ENCODE measurements around the gene IL12RB2.

The IL12RB2 gene

GRCh38 chr1:67367370-67368045, 59.8 kb downstream of the IL12RB2 start:
- Histone ChIP-seq H3K9ac (ENCODE audit: low read depth, low read length, poor library complexity) (no peak overlapping the region), H2BK12ac (ENCODE audit: low read length) (no peak overlapping the region), H3K79me1 (ENCODE audit: low read depth, low read length) (no peaks in the 10 kb centered on the region), H3K23ac (ENCODE audit: low read depth, low read length, poor library complexity) (no peak overlapping the region), H3K14ac (ENCODE audit: low read length) (no peak overlapping the region), H2BK5ac (ENCODE audit: low read length) (no peak overlapping the region), H3K4me2 (ENCODE audit: insufficient read depth, low read length, poor library complexity, severe bottlenecking) (no peak overlapping the region), H2AFZ (ENCODE audit: low read length) (no peak overlapping the region), H2BK120ac (ENCODE audit: low read depth, low read length) (no peak overlapping the region), H3K27ac (replicated peaks; ENCODE audit: low read length) (no peak overlapping the region), H3K4me1 (ENCODE audit: control insufficient read depth in 2 of 2, insufficient read depth in 1 of 2, low read depth in 1 of 2, low read length in 2 of 2) (peaks cover 0 to 8% of the 10 kb centered on the region in 2 donors), H3K4me3 (ENCODE audit: low read length in 2 of 2) (no peak overlapping the region), H3K4ac (ENCODE audit: low read length) (no peak overlapping the region), H3K27me3 (ENCODE audit: control insufficient read depth in 3 of 3, insufficient read depth in 3 of 3, low read depth in 1 of 3, low read length in 3 of 3) (no peaks in the 10 kb centered on the region), H4K8ac (ENCODE audit: low read depth, low read length) (no peak overlapping the region), H3K36me3 (replicated peaks in 1 of 2; ENCODE audit: control insufficient read depth in 2 of 2, insufficient read depth in 2 of 2, low read length in 2 of 2) (no peaks in the 10 kb centered on the region), H3K9me3 (replicated peaks in 1 of 2; ENCODE audit: control insufficient read depth in 2 of 2, insufficient read depth in 1 of 2, low read depth in 1 of 2, low read length in 2 of 2) (no peaks in the 10 kb centered on the region), H2AK5ac (ENCODE audit: low read depth, low read length) (no peak overlapping the region), H2BK15ac (ENCODE audit: low read length) (no peak overlapping the region), H3K18ac (ENCODE audit: low read length) (no peak overlapping the region), H4K91ac (ENCODE audit: low read depth, low read length, poor library complexity) (no peak overlapping the region)
- no CpG with 5 or more reads among the region's 8 CpGs for WGBS, 2 donors (ENCODE audit: extremely low coverage in 2 of 2, insufficient read length in 2 of 2, insufficient replicate concordance in 1 of 2)
- no peak for DNase-seq (ENCODE audit: low spot score)

- Histone ChIP-seq H2BK5ac (ENCODE audit: low read length) (no peak overlapping the region), H3K4ac (ENCODE audit: low read length) (no peak overlapping the region), H3K23ac (ENCODE audit: low read depth, low read length, poor library complexity) (no peak overlapping the region), H3K36me3 (replicated peaks in 1 of 2; ENCODE audit: control insufficient read depth in 2 of 2, insufficient read depth in 2 of 2, low read length in 2 of 2) (no peaks in the 10 kb centered on the region), H4K8ac (ENCODE audit: low read depth, low read length) (no peak overlapping the region), H3K27ac (replicated peaks; ENCODE audit: low read length) (no peak overlapping the region), H2AFZ (ENCODE audit: low read length) (no peak overlapping the region), H2BK120ac (ENCODE audit: low read depth, low read length) (no peak overlapping the region), H3K14ac (ENCODE audit: low read length) (no peak overlapping the region), H3K4me1 (ENCODE audit: control insufficient read depth in 2 of 2, insufficient read depth in 1 of 2, low read depth in 1 of 2, low read length in 2 of 2) (peaks cover 0 to 8% of the 10 kb centered on the region in 2 donors), H3K4me2 (ENCODE audit: insufficient read depth, low read length, poor library complexity, severe bottlenecking) (no peak overlapping the region), H4K91ac (ENCODE audit: low read depth, low read length, poor library complexity) (no peak overlapping the region), H2BK12ac (ENCODE audit: low read length) (no peak overlapping the region), H2BK15ac (ENCODE audit: low read length) (no peak overlapping the region), H3K9me3 (replicated peaks in 1 of 2; ENCODE audit: control insufficient read depth in 2 of 2, insufficient read depth in 1 of 2, low read depth in 1 of 2, low read length in 2 of 2) (no peaks in the 10 kb centered on the region), H3K79me1 (ENCODE audit: low read depth, low read length) (no peaks in the 10 kb centered on the region), H3K4me3 (ENCODE audit: low read length in 2 of 2) (no peak overlapping the region), H3K9ac (ENCODE audit: low read depth, low read length, poor library complexity) (no peak overlapping the region), H3K18ac (ENCODE audit: low read length) (no peak overlapping the region), H2AK5ac (ENCODE audit: low read depth, low read length) (no peak overlapping the region), H3K27me3 (ENCODE audit: control insufficient read depth in 3 of 3, insufficient read depth in 3 of 3, low read depth in 1 of 3, low read length in 3 of 3) (no peaks in the 10 kb centered on the region)
- DNase-seq (ENCODE audit: low spot score), result no peak
- WGBS, 2 donors (ENCODE audit: extremely low coverage in 2 of 2, insufficient read length in 2 of 2, insufficient replicate concordance in 1 of 2), result no CpG with 5 or more reads among the region's 1 CpG
Observed at GRCh38 chr1:67368046-67368514, 60.4 kb downstream of the IL12RB2 start.

- no peak overlapping the region for H4K91ac ChIP-seq (ENCODE audit: low read depth, low read length, poor library complexity)
- no peak overlapping the region for H3K4me2 ChIP-seq (ENCODE audit: insufficient read depth, low read length, poor library complexity, severe bottlenecking)
- H3K36me3 ChIP-seq (replicated peaks in 1 of 2; ENCODE audit: control insufficient read depth in 2 of 2, insufficient read depth in 2 of 2, low read length in 2 of 2), result no peaks in the 10 kb centered on the region
- no peak overlapping the region for H3K23ac ChIP-seq (ENCODE audit: low read depth, low read length, poor library complexity)
- H2AFZ ChIP-seq (ENCODE audit: low read length), result no peak overlapping the region
- H2BK120ac ChIP-seq (ENCODE audit: low read depth, low read length), result no peak overlapping the region
- H3K27me3 ChIP-seq (ENCODE audit: control insufficient read depth in 3 of 3, insufficient read depth in 3 of 3, low read depth in 1 of 3, low read length in 3 of 3), result no peaks in the 10 kb centered on the region
- DNase-seq (ENCODE audit: low spot score), result no peak
- peaks cover 0 to 8% of the 10 kb centered on the region in 2 donors for H3K4me1 ChIP-seq (ENCODE audit: control insufficient read depth in 2 of 2, insufficient read depth in 1 of 2, low read depth in 1 of 2, low read length in 2 of 2)
- H3K14ac ChIP-seq (ENCODE audit: low read length), result no peak overlapping the region
- no peak overlapping the region for H2BK5ac ChIP-seq (ENCODE audit: low read length)
- no peak overlapping the region for H2AK5ac ChIP-seq (ENCODE audit: low read depth, low read length)
- H3K4ac ChIP-seq (ENCODE audit: low read length), result no peak overlapping the region
- no peak overlapping the region for H3K18ac ChIP-seq (ENCODE audit: low read length)
- H3K79me1 ChIP-seq (ENCODE audit: low read depth, low read length), result no peaks in the 10 kb centered on the region
- no peak overlapping the region for H2BK12ac ChIP-seq (ENCODE audit: low read length)
- no peak overlapping the region for H3K27ac ChIP-seq (replicated peaks; ENCODE audit: low read length)
- no peak overlapping the region for H2BK15ac ChIP-seq (ENCODE audit: low read length)
- no peaks in the 10 kb centered on the region for H3K9me3 ChIP-seq (replicated peaks in 1 of 2; ENCODE audit: control insufficient read depth in 2 of 2, insufficient read depth in 1 of 2, low read depth in 1 of 2, low read length in 2 of 2)
- no peak overlapping the region for H4K8ac ChIP-seq (ENCODE audit: low read depth, low read length)
- WGBS, 2 donors (ENCODE audit: extremely low coverage in 2 of 2, insufficient read length in 2 of 2, insufficient replicate concordance in 1 of 2), result no CpG with 5 or more reads among the region's 2 CpGs
- H3K4me3 ChIP-seq (ENCODE audit: low read length in 2 of 2), result no peak overlapping the region
- no peak overlapping the region for H3K9ac ChIP-seq (ENCODE audit: low read depth, low read length, poor library complexity)
Observed at GRCh38 chr1:67371043-67371442, 63.4 kb downstream of the IL12RB2 start.

GRCh38 chr1:67371681-67372080, 64.0 kb downstream of the IL12RB2 start:
- Histone ChIP-seq H3K14ac (ENCODE audit: low read length) (no peak overlapping the region), H3K9ac (ENCODE audit: low read depth, low read length, poor library complexity) (no peak overlapping the region), H3K4me3 (ENCODE audit: low read length in 2 of 2) (no peak overlapping the region), H2AK5ac (ENCODE audit: low read depth, low read length) (no peak overlapping the region), H3K9me3 (replicated peaks in 1 of 2; ENCODE audit: control insufficient read depth in 2 of 2, insufficient read depth in 1 of 2, low read depth in 1 of 2, low read length in 2 of 2) (no peaks in the 10 kb centered on the region), H2BK5ac (ENCODE audit: low read length) (no peak overlapping the region), H3K27me3 (ENCODE audit: control insufficient read depth in 3 of 3, insufficient read depth in 3 of 3, low read depth in 1 of 3, low read length in 3 of 3) (no peaks in the 10 kb centered on the region), H3K4ac (ENCODE audit: low read length) (no peak overlapping the region), H3K79me1 (ENCODE audit: low read depth, low read length) (no peaks in the 10 kb centered on the region), H2BK15ac (ENCODE audit: low read length) (no peak overlapping the region), H3K27ac (replicated peaks; ENCODE audit: low read length) (no peak overlapping the region), H3K23ac (ENCODE audit: low read depth, low read length, poor library complexity) (no peak overlapping the region), H3K36me3 (replicated peaks in 1 of 2; ENCODE audit: control insufficient read depth in 2 of 2, insufficient read depth in 2 of 2, low read length in 2 of 2) (no peaks in the 10 kb centered on the region), H2BK120ac (ENCODE audit: low read depth, low read length) (no peak overlapping the region), H3K18ac (ENCODE audit: low read length) (no peak overlapping the region), H2AFZ (ENCODE audit: low read length) (no peak overlapping the region), H4K91ac (ENCODE audit: low read depth, low read length, poor library complexity) (no peak overlapping the region), H4K8ac (ENCODE audit: low read depth, low read length) (no peak overlapping the region), H3K4me1 (ENCODE audit: control insufficient read depth in 2 of 2, insufficient read depth in 1 of 2, low read depth in 1 of 2, low read length in 2 of 2) (peaks cover 0 to 8% of the 10 kb centered on the region in 2 donors), H2BK12ac (ENCODE audit: low read length) (no peak overlapping the region), H3K4me2 (ENCODE audit: insufficient read depth, low read length, poor library complexity, severe bottlenecking) (no peak overlapping the region)
- no CpG with 5 or more reads among the region's 5 CpGs for WGBS, 2 donors (ENCODE audit: extremely low coverage in 2 of 2, insufficient read length in 2 of 2, insufficient replicate concordance in 1 of 2)
- no peak for DNase-seq (ENCODE audit: low spot score)
